Measurements from ENCODE around the gene MEF2C. TPM values are rescaled to one million over a fixed set of nuclear protein-coding genes. Genes with fewer than 3 reads are reported as not detected.

The MEF2C gene
- total RNA-seq, 1 experiment from 2014 or later: 13.0 TPM

DNA sequence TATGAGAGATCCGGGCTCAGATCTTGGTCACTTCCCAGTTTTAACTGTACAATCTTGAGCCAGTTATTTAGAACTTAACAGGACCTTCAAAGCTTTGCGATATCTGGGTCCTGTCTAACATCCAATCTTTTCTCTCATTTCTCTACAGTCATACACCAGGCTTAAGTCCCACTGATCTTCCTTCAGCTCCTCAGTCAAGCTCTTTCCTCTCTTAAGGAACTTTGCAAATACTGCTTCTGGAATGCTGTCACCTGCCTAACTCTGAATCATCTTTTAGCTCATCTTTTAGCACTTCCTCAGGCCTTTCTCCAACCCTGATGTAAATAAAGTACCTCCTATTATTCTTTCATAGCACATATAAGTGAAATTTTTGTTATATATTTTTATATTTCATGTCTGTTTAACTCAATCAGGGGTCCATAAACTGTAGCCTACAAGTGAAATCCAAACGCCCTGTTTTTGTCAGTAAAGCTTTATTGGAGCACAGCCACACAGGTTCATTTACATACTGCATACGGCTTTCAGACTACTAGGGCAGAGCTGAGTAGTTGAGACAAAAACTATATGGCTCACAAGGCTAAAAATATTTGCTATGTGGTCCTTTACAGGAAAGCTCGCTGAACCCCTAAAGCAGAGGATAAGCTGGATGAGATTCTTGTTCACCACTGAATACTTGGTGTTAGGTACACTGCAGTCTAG, 63.5 kb downstream of the MEF2C start:
- CTCF ChIA-PET: no interaction called here
- no peak overlapping the region for H2AFZ ChIP-seq (ENCODE audit: low read depth, low read length, poor library complexity, severe bottlenecking)
- POLR2A ChIA-PET: interaction anchor here (1.4 kb wide), 1 partner anchor 34 kb away, joined by 4 read pairs; no protein-coding TSS in a partner anchor

More for the DNA sequence above, 63.5 kb downstream of the MEF2C start:
- Histone ChIP-seq H4K20me1 (ENCODE audit: insufficient read depth) (no peaks in the 10 kb centered on the region), H3K4me2 (ENCODE audit: low read length) (no peak overlapping the region), H3K4me3 (replicated peaks in 1 of 2; ENCODE audit: low read depth in 1 of 2, low read length in 2 of 2) (no peak overlapping the region), H3K27me3 (ENCODE audit: insufficient read depth, low read length) (no peaks in the 10 kb centered on the region), H3K9me2 (ENCODE audit: insufficient read depth) (no peaks in the 10 kb centered on the region), H3K9ac (ENCODE audit: low read length) (no peak overlapping the region), H3K9me3 (ENCODE audit: control insufficient read depth in 1 of 2, insufficient read depth in 1 of 2, low read depth in 1 of 2, low read length in 2 of 2) (no peaks in the 10 kb centered on the region), H3K4me1 (ENCODE audit: control insufficient read depth in 1 of 2, insufficient read depth in 2 of 2, low read length in 2 of 2) (peaks cover 0 to 3% of the 10 kb centered on the region in 2 experiments; a peak in 2 of 4 replicates), H3K79me2 (ENCODE audit: insufficient read depth, low read length) (no peaks in the 10 kb centered on the region), H3K27ac (ENCODE audit: low read depth, low read length) (no peak overlapping the region), H3K36me3 (ENCODE audit: control insufficient read depth in 1 of 2, insufficient read depth in 2 of 2, low read length in 2 of 2) (no peaks in the 10 kb centered on the region)
- RAD21 ChIA-PET (ENCODE audit: low non-redundant PET in 1 of 2, low total read pairs in 2 of 2, uncharacterized antibody in 2 of 2, unreplicated experiment in 2 of 2): no interaction called here
- BruUV-seq (replicated peaks): no TSS peak
- ATAC-seq (no peak), DNase-seq (ENCODE audit: low read depth, low spot score) (no peak)
- TF ChIP-seq, protein P1, sequence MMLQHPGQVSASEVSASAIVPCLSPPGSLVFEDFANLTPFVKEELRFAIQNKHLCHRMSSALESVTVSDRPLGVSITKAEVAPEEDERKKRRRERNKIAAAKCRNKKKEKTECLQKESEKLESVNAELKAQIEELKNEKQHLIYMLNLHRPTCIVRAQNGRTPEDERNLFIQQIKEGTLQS (IDR thresholded peaks at IDR 0.05): no peak
- no peak for TF ChIP-seq POLR2AphosphoS5 (IDR thresholded peaks at IDR 0.05; ENCODE audit: low read depth, low read length)
- TF ChIP-seq SRF (IDR thresholded peaks at IDR 0.05; ENCODE audit: low read depth): no peak
- TF ChIP-seq, protein P2, sequence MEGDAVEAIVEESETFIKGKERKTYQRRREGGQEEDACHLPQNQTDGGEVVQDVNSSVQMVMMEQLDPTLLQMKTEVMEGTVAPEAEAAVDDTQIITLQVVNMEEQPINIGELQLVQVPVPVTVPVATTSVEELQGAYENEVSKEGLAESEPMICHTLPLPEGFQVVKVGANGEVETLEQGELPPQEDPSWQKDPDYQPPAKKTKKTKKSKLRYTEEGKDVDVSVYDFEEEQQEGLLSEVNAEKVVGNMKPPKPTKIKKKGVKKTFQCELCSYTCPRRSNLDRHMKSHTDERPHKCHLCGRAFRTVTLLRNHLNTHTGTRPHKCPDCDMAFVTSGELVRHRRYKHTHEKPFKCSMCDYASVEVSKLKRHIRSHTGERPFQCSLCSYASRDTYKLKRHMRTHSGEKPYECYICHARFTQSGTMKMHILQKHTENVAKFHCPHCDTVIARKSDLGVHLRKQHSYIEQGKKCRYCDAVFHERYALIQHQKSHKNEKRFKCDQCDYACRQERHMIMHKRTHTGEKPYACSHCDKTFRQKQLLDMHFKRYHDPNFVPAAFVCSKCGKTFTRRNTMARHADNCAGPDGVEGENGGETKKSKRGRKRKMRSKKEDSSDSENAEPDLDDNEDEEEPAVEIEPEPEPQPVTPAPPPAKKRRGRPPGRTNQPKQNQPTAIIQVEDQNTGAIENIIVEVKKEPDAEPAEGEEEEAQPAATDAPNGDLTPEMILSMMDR (IDR thresholded peaks at IDR 0.05 in 2 of 3, conservative IDR thresholded peaks at IDR 0.05 in 1 of 3; ENCODE audit: borderline replicate concordance in 1 of 3, insufficient read depth in 1 of 3, low read depth in 2 of 3, low read length in 2 of 3): no peak
- no peak for TF ChIP-seq JUND (IDR thresholded peaks at IDR 0.05)
- no peak for TF ChIP-seq RAD21 (IDR thresholded peaks at IDR 0.05; ENCODE audit: low read depth)
- TF ChIP-seq, protein P3, sequence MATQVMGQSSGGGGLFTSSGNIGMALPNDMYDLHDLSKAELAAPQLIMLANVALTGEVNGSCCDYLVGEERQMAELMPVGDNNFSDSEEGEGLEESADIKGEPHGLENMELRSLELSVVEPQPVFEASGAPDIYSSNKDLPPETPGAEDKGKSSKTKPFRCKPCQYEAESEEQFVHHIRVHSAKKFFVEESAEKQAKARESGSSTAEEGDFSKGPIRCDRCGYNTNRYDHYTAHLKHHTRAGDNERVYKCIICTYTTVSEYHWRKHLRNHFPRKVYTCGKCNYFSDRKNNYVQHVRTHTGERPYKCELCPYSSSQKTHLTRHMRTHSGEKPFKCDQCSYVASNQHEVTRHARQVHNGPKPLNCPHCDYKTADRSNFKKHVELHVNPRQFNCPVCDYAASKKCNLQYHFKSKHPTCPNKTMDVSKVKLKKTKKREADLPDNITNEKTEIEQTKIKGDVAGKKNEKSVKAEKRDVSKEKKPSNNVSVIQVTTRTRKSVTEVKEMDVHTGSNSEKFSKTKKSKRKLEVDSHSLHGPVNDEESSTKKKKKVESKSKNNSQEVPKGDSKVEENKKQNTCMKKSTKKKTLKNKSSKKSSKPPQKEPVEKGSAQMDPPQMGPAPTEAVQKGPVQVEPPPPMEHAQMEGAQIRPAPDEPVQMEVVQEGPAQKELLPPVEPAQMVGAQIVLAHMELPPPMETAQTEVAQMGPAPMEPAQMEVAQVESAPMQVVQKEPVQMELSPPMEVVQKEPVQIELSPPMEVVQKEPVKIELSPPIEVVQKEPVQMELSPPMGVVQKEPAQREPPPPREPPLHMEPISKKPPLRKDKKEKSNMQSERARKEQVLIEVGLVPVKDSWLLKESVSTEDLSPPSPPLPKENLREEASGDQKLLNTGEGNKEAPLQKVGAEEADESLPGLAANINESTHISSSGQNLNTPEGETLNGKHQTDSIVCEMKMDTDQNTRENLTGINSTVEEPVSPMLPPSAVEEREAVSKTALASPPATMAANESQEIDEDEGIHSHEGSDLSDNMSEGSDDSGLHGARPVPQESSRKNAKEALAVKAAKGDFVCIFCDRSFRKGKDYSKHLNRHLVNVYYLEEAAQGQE (IDR thresholded peaks at IDR 0.05; ENCODE audit: low read depth): no peak
- no peak for TF ChIP-seq POLR2A (IDR thresholded peaks at IDR 0.05; ENCODE audit: borderline replicate concordance, extremely low read depth, insufficient read depth, insufficient read length)
- no peak for TF ChIP-seq SIN3A (IDR thresholded peaks at IDR 0.05; ENCODE audit: low read depth)
- TF ChIP-seq ELF1 (IDR thresholded peaks at IDR 0.05; ENCODE audit: borderline replicate concordance, low read depth): no peak
- TF ChIP-seq SP1 (IDR thresholded peaks at IDR 0.05; ENCODE audit: low read depth): no peak
- no peak for TF ChIP-seq CEBPB (IDR thresholded peaks at IDR 0.05; ENCODE audit: low read depth)
- TF ChIP-seq EZH2phosphoT487 (IDR thresholded peaks at IDR 0.05; ENCODE audit: borderline replicate concordance): no peak
- TF ChIP-seq FOSL1 (IDR thresholded peaks at IDR 0.05; ENCODE audit: low read depth): no peak
- TF ChIP-seq ZNF274 (IDR thresholded peaks at IDR 0.05; ENCODE audit: low read depth, low read length): no peak
- intact Hi-C loops (cut with micrococcal nuclease): no loop called here
